GM04503 (cell line): Measurements from ENCODE around the gene HNF1B.
"Not testable (repeated sequence)": the region's sequence is repeated elsewhere in the genome, so short reads cannot be mapped to it uniquely, and the experiment has no call there.

Experiments
- DNase-seq: peaks from one replicate; pipeline ENCODE4 v3.0.0-alpha.2; 2012; ENCODE audit warnings: low read depth

The HNF1B gene

DNA sequence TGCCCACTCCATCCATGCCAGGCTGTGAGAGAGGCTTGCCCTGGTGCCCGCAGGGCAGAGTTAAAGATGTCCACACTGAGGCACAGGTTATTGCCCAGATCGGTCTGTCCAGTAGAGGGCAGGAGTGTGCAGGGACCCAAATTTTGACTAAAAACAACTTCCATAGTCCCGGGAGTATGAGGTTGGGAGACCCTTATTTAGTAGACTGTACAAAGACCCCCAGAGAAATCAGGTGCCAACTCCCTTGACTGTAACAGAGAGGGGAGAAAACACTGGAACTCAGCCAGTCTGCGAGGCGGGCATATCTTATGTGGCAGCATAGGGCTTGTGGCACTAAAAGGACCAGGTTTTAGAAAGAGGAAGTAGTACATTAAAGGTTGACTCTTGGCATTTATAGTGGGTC is 43.4 kb downstream of the HNF1B start:
- DNase-seq: no peak

DNA sequence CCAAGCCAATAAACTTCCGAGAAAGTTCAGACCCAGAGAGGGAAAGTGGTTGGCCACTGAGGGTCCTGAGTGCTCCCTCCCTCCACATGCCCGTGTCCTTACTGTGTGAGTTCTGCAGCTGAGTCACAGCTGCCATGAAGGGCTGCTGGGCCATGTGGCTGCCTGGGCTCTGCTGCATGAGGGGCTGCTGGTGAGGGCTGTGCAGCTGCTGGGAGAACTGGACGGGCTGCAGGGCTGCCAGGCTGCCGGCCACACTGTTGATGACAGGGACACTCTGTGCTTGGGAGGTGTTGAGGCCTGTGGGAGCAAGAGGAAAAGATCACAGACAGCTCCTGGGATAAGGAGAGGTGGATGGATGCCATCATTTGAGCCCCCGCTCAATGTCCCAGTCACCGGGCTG is 44.0 kb downstream of the HNF1B start:
- no peak for DNase-seq

DNA sequence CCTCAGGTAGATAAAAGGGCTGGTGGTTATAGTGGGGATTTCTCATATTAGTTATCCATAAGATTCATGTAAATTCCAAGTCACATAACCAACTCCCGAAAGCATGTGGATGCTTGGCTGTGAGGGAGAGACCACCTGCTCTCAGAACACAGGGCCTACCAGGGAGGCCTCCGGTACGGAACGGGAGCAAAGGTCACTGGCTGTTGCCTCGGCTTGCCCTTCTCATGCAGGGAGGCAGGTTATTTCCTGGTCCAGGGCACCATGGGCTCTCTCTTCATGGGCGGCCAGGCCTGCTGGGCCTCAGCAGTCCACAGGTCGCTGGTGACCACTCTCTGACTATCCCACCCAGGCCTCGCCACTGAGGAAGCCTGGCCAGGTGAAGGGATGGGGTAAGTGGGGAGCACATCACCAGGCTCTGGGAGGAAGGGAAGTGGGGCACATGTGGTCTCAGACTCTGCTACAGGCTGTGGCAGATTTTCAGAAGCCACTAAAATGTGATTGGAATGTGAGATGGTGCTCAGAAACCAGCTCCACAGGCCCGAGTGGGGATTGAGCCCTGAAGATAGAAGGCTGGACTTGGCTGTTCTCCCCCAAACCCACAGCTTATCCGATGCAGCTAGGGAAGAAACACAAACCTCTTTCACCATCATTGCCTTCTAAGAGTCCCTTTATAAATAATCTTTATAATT is 45.4 kb downstream of the HNF1B start:
- peak; percentile 34 for DNase-seq

DNA sequence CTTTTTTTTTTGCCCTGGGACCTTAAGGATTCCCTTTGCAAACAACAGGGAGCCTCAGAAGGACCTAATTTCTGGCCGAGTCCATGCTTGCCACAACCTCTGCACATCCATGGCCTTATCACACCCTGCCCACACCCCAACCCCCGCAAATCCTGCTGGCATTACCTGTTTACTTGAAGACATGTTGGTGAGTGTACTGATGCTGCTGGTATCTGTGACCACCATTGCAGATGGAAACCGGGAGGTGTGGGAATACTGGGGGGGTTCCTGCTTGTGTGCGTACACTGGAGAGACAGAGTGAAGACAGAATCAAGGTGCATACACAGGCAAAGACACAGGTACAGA is 46.0 kb downstream of the HNF1B start:
- DNase-seq: no peak

DNA sequence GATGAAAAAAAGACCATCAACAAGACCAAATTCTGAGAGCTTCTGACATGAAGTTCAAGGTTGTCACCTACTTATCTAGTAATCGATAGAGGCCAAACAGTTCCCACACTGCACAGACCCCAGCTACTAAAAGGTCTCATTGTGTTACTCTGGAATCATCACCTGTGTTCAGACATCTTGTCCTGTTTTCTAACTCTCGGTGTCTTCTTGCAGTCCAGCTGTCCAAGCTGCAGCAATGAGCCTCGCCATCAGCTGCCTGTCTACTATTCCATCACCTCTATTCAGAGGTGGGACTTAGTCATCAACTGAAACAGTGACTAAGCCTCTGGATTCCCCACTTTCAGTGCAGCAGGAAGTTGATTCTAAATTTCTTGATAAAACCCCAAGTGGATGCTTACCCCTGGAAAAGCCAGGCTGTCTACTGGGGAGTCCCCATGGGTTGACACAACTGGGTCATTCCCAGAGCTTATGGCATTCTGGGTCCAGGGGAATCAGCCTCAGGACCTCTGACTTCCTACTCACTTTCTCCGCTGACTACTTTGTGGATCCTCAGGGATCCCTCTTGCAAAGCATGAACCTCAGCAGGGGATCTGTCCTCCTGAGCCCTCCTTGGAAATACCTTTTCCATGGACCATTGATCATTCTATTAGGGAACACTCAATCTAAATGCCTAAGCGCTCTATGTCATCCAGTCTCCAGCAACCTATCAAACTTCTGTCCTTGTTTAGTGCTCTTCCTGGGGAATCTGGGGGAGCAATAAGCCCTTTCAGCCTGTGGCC is 46.5 kb downstream of the HNF1B start:
- no peak for DNase-seq

DNA sequence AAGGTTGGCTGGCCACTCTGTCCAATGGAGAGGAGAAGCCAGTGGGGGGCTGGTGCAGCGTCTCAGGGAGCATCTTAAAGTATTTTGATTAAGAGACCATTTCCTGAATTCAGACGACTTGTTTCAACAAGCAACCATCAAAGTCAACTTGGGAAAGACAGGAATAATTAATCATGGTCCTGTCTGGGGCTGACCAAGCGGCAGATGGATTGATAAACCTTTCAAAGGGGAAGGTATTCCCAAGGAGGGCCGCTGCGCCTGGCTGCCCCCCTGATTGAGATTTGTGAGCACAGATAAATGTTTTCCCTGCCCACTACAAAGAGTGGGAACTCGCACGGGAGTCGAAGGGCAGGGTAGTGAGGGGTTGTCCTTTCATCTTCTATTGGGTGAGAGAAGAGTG is 47.5 kb downstream of the HNF1B start:
- DNase-seq: no peak

DNA sequence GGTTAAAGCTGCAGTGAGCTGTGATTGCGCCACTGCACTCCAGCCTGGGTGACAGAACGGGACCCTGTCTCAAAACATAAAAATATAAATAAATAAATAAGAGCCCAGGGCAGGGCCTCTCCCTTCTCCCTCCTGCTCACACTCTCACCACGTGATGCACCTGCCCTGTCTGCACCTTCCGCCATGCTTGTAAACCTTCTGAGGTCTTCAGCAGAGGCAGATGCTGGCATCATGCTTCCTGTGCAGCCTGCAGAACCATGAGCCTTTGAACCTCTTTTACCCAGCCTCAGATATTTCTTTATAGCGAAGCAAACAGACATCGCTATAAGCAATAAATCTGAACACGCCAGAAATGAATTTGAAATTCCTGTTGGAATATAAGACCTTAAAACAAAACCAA is 48.5 kb downstream of the HNF1B start:
- no peak for DNase-seq

DNA sequence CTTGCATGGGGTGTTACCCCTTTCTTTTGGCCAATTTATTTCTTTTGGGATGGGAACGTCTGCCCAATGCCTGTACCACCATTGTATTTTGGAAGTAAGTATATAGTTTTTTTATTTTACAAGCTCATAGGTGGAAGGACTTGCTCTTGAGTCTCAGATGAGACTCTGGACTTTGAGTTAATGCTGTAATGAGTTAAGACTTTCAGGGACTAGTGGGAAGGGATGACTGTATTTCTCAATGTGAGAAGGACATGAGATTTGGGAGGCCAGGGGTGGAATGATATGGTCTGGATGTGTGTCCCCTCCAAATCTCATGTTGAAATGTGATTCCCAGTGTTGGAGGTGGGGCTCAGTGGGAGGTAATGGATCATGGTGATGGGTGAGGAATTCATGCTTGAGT is 49.1 kb downstream of the HNF1B start:
- no peak for DNase-seq

DNA sequence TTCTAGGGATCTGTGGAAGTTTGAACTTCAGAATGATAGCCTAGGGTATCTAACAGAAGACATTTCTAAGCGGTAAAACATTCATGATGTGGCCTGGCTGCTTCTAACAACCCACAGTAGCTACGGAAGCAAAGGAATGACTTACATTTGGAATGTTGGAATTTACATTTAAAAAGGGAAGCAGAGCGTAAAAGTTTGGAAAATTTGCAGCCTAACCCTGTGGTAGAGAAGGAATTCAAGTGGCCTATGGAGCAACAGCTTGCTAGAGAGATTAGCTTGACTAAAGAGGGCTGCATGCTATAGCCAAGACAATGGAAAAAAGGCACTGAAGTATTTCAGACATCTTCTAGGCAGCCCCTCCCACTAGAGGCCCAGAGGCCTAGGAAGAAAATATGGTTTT is 50.1 kb downstream of the HNF1B start:
- no peak for DNase-seq

DNA sequence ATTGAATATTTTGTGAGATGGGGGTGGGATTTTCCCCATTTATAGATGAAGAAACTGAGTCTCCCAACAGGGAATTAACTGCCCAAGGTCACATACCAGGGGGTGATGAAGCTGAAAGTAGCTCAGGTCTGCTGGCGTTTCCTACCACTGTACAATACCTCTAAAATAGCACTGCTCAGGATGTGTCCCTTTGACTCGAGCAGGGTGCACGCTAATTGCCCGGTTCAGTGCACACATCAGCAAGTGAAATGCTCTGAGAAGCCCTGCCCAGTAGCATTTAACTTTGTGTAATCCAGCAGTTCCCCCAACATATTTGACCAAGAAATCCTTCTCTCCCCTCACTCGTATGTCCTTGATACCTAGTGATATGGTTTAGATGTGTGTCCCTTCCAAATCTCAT is 51.5 kb downstream of the HNF1B start:
- DNase-seq: no peak

DNA sequence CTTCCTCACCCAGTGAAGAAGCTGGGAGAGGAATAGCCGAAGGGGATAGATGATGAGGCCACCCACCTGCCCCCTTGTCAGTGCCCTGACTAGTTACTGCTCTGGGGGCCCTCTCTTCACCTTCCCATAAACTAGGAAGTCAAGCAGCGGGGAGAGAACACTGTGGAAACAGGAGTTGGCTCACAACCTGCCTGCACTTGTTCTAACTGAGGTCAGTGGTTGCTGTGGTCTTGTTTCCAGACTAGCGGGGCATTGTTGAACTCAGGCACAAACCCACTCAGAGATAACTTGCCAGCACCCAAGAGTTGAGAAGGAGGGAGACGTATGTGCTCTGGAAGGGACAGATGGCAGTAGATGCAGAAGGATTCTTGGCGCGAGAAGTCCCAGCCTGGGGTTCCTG is 53.1 kb downstream of the HNF1B start:
- no peak for DNase-seq

DNA sequence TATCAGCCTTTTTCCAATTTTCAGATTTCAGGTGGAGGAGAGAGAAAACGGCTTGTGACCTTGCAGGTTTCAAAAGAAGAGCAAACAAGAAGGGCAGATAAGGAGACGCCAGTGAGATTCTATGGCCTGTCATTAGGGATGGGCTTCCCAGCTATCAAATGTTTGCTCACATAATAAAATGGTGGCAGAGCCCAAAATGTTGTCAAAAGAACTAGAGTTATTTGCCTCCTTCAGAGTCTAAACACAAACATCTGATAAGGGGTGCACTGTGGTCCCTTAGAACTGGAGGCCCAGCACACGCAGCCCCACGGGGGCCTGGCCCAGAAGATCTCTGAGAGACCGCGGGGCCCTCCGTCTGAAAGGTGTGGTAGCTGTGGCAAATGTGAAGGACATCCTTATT is 55.5 kb downstream of the HNF1B start:
- no peak for DNase-seq

DNA sequence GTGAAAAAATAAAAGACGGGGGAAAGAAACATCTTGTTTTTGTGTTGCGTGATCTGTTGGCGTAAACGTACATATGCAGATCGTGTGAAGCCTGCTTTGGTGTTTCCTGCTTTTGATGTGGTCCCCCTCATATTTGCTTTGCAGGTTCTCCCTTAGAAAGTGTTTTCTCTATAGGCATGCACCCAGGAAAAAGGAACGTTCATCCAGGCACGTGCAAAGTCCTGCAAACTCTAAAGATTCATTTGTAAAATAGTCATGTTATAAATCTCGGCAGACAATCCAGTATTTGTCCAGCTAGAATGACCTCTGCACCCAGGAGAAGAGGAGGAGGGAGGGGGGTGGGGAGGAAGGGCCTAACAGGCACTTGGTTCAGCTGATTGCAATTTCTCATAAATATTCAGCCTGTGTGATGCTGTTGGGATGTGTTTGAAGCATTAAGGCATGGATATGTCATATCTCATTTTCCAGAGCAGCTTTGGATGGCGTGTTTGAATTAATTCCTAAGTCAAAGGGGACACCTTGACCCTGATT is 61.3 kb downstream of the HNF1B start:
- DNase-seq: no peak

DNA sequence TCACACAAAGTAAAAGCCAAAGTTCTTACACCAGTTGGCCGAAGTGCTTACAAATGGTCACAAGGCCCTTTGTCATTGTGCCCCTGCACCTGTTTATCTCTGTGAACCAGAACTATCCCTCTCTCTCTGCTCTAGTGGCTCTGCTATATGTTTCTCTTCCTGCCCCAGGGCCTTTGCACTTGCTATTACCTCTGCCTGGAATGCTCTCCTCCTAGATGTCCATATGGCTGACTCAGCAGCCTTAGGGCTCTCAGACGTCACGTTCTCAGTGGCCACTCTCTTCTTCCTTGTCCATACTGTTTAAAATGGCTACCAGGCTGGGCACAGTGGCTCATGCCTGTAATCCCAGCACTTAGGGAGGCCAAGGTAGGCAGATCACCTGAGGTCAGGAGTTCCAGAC is 62.9 kb downstream of the HNF1B start:
- no peak for DNase-seq

DNA sequence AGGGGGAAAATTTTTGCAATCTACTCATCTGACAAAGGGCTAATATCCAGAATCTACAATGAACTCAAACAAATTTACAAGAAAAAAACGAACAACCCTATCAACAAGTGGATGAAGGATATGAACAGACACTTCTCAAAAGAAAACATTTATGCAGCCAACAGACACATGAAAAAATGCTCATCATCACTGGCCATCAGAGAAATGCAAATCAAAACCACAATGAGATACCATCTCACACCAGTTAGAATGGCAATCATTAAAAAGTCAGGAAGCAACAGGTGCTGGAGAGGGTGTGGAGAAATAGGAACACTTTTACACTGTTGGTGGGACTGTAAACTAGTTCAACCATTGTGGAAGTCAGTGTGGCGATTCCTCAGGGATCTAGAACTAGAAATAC is 64.9 kb downstream of the HNF1B start:
- DNase-seq: not testable (repeated sequence)

DNA sequence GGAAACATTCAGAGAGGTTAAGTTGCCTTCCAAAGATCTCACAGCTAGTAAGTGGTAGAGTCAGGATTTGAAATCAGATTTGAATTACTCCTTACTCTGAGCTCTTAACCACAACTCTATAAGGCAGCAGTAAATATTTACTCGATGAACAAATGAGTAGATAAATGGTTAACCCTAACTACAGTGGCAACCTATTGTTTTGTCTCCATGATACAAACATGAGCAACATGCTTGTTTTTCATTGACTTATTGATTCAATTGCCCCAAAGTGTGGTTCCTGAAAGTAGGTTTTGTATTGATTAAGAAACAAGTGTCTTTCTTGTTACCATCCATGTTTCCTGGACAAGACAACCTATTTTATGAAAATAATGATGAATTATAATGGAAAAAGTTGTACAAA is 66.8 kb downstream of the HNF1B start:
- no peak for DNase-seq

DNA sequence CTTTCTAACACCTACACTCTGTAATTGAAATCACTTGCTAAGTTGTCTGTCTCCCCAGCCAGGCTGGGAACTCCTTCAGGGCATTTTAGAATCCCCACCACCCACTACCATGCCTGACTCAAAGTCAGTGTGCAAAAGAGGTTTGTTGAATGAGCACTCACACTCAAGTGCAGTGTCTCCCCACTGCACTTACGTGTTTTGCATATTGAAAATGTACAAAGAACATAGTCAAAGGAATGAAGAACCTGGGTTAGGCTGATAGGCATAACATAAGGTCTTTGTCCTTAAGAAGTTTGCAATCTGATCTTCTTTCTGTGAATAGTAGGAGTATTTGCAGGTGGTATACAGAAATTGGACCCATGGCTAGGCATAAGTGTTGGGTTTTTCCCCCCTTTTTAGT is 67.8 kb downstream of the HNF1B start:
- DNase-seq: no peak

DNA sequence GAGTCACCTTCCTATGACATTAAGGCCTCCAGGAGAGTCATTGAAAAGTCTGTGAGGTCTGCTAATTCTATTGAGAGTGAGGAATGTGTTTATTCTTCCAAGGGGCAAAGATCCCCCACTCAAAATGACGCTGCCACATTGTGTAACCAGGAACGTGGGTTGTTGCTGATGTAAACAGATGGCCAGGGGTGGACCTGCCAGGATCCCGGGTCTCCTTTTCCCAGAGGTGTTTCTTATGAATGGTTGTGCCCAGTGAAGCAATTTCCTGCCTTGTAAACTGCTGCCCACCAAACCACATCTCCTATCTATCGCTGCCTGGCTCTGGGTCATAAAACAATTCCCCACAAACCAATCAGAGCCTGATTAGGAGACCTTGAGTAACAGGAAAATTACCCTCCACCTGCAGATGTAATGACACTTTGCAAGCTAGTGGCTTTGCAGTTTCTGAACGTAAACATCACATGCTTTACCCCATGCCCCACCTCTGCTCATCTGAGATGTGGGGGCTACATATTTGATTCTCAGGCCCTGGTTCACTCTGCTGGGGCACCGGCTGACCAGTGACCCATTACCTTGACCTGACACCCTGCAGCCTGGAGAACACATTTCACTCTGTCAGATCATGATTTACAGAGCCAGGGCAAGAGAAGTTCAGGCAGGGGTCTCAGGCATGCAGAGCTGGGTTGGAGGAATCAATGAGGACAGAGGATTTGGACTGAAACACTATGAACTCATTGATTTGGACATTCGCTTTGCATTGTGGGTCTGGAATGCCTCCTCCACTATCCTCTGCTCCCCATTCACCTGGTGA is 68.5 kb downstream of the HNF1B start:
- DNase-seq: no peak

DNA sequence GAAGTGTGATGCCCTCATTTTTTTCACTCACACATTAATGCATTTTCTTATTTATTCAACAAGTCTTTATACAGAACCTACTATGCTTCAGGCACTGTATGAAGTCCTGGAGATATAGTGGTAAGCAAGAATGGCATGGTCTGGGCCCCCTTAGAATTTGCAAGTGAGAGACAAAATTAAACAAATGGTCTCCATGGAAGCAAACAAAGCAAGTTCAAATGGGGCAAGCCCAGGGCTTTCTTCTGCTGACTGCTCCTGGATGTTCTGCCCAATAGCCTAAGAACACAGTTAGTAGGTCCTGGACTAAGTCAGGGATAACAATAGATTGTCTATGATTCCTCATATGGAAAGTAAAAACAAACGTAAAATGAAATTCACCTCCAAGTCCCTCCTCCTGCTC is 70.3 kb downstream of the HNF1B start:
- DNase-seq: no peak

DNA sequence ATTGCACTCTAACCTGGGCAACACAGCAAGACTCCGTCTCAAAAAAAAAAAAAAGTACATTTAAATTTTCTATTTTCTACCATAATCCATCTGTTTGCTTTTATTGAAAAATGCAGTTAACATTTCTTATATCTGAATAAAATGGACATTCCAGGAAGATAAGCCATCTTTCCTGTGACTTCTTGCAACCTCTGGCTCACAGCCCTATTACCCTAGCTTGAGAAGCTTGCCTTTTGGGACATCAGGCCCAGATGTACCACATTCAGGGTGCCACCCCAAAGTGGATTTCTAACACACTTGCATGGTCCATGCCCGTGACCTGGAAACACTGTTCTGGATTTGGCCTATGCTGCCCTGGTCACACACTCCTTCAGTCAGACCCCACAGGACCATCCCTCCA is 71.5 kb downstream of the HNF1B start:
- no peak for DNase-seq

DNA sequence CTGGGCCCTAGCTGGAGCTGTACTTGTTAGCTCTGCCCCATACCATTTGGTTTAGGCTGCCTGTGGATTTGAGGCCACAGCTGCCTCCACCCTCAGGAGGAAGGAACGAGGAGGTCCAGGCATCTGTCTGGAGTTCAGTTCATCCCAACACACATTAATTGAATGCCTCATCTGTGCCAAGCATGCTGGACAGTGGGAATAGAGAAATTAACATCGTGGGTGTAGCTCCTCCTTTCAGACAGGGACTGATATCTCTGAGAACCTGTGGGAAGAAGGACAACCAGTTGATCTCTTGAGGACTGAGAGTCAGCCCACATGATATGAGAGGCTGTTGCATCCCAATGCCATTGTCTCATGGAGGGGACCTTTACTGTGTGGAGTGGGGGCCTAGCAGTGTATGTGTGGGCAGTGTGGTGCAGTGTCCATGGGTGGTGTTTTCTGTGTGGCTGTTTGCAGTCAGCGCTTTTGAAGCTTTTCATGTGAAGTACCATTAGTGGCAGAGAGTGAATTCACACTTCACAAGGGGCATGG is 72.2 kb downstream of the HNF1B start:
- peak; percentile 34 for DNase-seq

DNA sequence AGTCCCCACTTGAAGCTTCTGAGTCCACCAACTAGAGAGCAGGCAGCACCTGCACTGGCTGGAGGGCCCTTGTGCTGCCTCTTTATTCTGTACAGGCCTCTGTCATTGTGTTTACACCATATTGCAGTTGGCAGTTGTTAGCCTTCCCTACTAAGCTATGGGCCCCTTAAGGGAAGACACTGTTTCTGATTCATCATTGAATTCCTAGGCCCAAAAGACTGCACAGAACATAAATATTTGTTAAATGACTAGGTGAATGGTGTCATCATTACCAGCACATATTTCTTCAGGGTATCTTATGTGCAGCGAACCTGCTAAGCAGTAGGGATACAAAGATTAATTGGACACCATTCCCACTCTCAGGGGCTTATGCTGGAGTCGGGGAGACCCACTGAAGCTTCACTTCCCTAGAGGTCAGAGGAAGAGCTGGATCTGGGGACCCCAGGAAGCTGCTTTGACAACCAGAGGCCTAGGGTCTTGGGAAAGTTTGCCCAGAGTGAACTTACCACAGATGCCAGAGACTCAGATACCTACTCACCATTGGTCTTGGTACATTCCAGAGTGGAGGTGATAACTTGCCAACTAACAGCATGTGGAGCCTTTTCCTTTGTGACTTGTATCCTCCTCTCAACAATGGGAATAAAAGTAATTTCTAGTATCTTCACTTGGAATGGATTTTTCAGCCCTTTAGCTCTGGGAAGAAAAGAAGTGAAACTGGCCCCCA is 72.9 kb downstream of the HNF1B start:
- DNase-seq: peak; percentile 87
